ENCODE data around the gene TMEM236.

Gene TMEM236

DNA sequence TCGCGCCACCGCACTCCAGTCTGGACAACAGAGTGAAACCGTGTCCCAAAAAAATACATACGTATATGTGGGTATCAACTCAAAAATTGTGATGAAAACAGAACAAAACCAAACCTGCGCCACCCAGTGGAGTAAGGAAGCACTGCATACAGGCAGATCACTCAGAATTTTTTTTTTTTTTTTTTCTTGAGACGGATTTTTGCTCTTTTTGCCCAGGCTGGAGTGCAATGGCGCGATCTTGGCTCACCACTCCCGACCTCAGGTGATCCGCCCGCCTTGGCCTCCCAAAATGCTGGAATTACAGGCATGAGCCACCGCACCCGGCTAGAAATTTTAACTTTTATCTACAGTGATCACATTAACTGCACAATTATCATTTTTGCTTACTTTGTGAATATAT is 9.1 kb upstream of the TMEM236 start:
- DNase-seq: peak; percentile 40 to 65 (median 46)

DNA sequence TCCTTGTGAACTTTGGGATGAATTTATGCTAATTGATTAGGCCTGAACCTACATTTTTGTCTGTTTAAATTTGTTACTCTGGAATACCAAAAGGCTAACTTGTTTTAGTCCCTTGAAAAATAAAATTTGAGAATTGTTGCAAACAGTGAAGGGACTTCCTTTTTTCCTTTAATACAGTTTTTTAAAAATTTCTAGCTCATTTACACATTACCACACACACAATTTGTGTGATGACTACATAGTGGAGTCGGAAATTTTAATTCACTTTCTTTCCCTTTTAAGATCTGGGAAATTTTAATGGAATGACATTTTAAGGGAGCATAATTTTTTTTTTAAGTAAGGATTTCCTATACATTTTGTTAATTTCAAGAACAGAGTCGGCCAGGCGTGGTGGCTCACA is 8.6 kb upstream of the TMEM236 start:
- no peak for DNase-seq

DNA sequence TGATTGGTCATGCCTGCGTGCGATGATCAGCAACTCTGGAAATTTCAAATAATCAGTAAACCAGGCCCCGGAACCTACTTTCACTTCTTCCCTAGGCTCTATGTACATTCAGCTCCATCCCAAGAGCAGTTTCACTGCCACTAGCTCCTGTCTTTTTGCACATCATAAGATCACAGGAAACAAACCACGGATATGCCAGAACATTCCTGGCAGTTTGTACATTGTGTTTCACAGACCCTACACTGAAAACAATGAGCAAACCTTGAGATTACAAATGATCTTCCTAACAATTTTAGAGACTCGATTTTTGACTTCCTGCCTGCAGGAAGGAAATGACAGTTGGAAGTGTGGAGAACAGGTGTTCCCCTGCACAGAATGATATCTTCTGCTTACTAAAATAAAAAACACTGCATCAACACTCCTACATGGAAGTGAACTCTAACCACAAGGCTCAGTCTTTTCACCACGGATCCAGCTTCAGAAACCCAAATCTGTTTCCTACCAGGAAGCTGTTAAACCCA is 7.6 kb upstream of the TMEM236 start:
- no peak for DNase-seq

DNA sequence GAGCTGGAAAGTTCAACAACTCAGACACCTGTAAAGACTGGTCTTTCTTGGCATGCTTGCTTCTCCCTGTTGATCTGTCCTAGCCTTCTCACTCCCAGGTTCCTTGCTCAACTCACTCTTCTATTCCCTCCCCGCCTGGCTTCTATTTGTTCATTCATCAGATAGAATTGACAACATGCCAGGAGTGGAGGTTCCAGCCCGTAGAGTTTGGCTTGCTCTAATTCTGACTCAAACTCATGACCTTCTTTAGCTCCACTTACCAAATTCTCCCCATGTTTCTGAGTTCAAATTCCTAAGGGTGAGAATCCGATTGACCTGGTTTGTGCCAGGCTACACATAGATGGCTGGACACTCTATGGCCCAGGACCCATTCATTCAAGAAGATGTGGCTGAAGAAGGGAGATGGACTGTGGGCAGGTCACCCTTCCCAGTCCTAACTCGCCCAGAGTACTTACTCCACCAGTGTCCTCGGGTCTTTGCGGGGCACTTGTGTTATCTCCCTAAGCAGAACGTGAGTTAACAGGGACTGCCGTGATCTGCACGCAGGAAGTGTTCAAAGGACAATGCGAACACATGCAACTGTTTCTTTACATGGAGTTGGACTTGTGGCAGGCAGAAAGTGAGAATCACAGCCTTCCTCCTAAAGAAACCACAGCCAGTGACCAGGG is 4.0 kb upstream of the TMEM236 start:
- DNase-seq: no peak

DNA sequence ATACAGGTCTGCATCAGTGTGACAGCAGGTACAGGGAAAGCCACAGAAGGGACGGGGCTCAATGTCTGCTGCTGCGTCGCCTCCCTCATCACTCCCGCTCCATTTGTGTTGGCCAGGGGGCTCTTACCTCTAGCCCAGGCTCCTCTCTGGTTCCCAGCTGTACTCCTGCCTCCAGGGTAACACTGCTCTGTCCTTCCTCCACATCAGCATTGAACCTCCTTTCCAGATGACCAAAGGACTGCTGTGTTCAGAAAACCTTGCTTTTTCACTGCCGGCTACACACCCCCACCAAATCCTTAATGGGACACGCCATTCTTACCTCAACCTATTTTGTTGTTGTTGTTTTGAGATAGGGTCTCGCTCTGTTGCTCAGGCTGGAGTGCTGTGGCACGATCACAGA is 2.1 kb upstream of the TMEM236 start:
- DNase-seq: no peak

DNA sequence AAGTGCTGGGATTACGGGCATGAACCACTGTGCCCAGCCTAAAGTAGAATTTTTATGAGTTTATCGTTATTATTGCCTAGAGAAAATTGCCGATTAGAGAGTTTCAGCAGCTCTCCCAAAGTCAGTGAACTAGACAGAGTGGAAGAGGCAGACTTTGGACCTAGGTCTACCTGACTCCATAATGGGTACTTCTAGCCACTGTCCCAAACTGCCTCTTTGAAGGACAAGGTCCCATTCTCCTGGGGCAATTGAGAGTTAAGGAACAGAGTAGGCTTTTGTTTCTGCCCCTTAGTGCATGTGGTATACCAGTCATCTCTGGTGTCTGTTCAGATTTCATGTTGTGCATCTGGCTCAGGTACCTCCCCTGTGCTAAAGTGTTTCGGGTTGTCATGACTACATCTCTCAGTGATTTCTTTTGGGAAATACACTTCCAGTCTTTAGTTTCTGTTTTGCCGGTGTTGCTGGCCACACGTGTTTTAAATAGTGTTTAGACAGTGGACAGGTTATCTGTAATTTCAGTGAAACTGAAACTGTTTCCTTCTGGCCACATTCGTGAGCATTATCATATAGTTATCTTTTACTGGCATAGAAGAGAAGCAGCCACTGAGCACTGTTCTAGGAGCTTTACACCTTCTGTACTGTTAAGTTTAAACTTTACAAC is 4.7 kb downstream of the TMEM236 start:
- no peak for DNase-seq

DNA sequence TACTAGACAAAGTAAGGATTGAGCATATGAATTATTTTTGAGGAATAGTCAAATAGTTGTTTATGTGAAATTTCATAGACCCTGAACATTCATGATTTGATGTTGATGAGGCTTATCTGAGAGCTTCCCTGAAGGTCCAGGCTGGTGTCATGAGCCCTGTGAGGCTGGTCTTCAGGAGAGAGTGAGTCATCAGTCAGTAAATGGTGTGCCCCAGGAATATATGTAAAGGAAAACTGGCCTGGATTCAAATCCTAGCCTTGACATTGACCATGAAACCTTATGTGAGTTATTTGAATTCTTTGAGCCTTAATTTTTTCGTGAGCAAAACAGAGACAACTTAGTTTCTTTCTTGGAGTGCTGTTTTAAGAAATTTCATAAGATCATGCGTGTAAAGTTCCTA is 6.2 kb downstream of the TMEM236 start:
- DNase-seq: no peak

DNA sequence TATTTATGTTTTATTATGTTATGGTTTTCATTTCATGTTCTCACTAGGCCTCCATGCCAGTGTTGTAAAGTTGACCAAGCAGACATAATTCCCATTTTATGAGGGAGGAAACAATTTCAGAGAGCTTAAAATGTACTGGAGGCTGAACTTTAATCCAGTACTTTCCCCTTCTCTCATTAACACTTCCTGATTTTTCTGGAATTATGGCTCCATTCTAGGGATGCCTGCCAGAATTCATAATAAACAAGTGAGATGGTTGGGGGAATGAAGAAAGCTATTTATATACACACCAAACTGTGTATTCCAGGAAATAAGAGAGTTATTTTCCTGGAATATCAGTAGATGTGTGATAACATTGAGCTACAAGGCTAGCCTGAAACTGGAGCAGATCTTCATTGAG is 6.9 kb downstream of the TMEM236 start:
- no peak for DNase-seq

DNA sequence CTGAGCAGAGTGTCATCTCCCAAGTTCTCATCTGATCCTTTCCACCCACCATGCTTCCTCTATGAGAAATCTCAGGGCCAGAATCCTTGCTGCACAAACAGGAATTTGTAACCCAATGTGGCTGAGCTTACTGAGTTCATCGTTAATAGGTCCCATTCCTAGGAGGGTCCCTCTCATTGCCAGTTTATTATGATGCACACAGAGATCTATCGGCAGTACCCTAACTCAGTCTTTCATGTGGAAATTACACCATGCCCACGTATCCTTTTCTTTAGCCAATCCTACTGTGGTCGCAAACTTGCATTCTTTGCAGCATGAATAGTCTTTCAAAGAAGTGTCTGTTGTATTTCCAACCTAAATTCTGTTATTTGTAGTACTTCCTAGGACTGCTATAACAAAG is 12.1 kb downstream of the TMEM236 start:
- no peak for DNase-seq

DNA sequence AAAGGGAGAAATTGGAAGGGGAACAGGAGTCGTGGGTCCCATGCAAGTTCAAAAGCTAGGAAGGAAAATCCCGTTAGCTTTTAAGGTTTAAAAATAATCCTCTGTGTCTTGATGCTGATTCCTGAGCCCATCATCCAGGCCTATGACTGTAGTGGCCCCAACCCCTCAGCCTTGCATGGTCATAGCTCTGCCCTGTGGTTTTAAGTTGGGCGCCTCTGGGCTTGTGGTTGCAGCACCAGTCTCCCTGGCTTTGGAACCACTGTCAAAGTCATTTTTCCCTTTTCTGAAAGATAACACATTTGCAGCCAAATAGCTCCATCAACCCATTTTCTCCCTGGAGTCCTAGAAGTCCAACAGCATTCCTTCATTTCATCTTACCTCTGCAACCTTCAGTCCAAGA is 13.6 kb downstream of the TMEM236 start:
- DNase-seq: no peak

DNA sequence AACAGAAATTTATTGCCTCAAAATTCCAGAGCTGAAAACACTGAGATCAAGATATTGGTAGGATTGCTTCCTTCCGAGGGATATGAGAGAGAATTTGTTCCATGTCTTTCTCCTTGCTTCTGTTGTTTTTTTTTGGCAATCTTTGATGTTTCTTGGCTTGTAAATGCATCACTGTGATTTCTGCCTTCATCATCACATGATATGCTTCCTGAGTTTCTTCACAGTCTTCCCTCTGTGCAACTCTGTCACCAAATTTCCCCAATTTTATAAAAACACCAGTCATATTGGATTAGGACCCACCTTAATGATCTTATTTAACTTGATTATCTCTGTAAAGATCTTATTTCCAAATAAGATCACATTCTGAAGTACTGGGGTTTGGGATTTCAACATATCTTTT is 14.7 kb downstream of the TMEM236 start:
- DNase-seq: no peak

DNA sequence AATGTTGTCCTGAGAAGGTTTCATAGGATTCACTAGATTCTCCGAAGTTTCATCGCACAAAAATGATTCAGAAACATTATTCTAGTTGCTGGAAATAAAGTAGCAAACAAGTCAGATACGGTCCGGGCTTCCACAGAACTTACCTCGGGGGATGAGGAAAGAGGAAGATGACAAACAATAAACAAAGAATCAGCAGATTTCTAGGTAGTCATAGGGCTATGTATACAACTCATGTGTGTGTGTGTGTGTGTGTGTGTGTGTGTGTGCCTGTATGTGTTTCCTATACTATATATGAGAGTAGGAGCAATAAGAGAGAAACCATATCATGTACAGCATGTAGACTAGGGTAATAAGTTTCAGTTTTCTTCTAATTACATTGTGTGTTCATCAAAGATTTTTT is 16.5 kb downstream of the TMEM236 start:
- no peak for DNase-seq

DNA sequence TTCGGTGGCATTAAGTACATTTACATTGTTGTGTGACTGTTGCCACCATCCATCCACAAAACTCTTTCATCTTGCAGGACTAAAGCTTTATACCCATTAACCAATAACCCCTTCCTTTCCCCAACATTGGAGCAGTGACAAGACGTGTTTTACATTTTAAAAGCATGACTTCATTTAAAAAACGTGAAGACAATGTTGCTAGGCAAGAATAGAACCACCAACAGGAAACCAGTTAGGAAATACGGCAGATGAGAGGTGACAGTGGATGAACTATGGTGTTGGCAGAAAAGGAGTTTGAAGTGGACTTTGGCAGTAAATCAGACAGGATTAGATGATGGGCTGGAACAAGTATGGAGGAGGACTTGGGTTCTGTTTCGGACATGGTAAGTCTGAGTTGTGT is 17.0 kb downstream of the TMEM236 start:
- no peak for DNase-seq

DNA sequence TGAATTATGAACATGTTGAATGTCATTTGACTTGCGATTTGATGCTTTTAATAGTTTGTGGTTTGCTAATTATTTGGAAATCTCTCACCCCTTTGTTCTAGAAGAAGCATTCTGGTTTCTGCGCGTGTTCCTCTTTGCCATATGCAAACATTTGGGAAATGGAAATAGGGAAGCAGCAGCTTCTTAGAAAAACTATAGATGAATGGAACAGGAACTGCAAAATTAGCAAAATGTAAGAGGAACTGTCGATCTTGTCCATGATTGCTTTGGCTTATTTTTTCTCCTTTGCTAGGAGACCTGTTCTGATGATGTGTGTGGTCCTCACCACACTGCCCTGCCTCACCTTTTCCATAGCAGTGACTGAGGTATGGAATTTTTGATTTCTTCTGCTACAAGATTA is 19.0 kb downstream of the TMEM236 start:
- no peak for DNase-seq

DNA sequence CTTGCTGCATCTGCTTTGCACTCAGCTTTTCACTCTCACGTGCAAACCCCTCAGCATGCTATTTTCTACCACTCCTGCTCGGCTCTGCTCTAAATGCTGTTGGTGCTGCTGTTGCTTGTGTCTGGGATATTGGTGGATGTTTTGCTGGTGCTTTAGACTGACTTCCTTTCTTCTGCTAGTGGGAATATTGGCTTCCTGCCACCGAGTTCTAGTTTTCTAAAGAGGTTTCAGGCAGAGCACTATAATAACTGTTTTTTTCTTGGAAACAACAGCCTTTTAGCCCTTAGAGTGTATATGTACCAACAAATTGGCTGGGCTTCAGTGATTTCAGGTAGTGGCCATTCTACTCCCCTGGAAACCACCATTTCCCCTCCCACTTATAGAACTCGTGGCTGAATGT is 27.8 kb downstream of the TMEM236 start:
- no peak for DNase-seq

DNA sequence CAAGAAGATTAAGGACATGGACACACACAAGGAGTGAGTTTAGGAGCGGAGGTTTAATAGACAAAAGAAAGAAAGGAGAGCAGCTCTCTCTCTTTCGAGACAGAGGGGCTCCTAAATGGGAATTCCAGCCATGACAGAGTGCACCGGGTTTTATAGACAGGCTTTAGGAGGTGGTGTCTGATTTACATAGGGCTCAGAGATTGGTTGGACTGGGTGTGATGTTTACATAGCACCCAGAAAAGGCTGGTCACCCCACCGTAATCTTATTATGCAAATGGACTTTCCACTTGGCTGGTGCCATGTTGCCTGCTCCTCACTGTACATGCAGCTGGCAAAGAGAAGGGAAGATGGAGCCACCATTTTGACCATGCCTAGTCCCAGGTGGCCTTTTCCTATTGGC is 28.7 kb downstream of the TMEM236 start:
- DNase-seq: no peak

DNA sequence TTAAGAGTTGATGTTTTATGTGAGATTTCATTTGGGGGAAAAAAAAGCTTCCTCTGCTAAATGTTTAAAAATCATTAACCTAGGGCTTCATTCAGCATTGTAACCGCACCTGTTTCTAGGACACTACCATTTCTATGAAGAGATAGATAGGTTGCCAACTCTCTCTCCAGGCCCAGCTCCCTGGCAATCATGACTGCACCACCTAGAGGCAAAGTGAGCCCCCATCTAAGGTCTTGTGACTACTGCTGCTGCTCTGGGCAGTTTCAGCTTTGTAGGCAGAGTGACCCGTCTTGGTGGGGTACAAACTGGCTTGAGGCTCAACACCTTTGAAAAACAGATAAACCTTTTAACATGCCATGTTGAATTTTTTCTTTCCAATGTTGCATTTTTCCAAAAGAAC is 29.9 kb downstream of the TMEM236 start:
- no peak for DNase-seq

DNA sequence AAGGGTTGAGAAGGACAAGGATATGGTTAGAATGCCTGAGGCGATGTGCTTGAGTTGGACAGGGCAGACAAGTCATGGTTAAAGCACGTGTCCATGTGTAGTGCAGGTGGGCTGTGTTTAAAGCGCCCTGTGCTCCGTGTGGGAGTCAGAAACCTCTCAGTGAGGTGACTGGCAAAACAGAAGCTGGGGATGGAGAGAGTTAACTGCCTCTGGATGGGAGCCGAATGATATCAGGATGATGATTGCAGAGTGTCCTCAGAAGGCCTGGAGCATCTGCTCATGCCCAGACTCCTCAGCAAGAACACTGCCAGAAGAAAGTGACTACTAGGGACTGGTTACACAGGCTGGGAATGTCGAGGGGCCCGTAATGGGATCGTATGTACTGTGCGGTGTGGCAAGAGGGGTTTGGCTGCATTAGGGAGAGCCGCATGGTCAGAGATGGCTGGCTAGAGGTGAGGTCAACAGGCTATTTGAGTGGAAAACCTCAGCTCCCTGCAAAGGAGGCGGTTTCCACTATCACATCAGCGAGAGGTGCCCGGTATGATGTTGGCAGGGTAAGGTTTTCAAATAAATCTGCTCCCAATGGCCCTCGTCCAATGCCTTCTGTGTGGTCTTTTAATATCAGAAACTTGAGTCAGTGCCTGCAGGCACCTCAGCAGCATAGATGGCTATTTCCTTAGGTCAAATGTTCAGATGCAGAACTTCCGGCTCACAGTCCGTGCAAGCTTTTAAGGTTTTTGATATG is 31.1 kb downstream of the TMEM236 start:
- no peak for DNase-seq

DNA sequence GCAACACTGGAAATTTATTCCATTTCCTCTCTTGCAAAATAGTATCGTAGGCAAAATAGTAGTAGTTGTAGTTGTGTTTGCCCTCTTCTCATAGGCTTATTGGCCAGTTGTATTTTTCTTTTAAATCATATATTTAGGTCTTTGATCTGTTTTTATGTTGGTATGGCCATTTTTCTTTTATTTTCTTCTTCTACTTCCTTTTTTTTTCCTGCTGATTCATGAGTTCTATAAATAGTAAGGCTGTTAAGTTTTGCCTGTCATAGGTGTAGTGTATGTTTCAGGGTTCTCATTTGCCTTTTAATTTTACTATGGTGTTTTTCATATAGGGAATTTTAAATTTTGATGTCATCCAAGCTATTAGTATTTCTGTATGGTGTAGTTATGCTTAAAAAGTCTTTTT is 31.8 kb downstream of the TMEM236 start:
- DNase-seq: no peak

DNA sequence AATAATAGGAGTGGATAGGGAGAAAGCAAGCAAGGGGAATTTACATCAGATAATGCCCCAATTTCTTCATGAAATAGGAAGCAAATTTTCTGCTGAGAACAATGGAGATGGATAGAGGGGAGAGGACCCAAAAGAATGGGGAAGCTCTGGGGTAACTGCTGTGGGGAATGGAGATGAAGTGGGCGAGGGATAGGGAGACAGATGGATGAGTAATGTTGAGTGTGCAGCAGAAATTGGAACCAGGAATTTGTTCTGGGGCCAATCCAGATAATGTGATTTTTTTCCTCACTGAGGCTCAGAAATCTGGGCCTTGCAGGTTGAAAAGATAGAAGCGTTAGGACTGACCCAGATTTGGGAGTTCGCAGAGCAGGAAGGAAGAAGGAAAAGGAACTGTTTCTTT is 32.7 kb downstream of the TMEM236 start:
- no peak for DNase-seq

DNA sequence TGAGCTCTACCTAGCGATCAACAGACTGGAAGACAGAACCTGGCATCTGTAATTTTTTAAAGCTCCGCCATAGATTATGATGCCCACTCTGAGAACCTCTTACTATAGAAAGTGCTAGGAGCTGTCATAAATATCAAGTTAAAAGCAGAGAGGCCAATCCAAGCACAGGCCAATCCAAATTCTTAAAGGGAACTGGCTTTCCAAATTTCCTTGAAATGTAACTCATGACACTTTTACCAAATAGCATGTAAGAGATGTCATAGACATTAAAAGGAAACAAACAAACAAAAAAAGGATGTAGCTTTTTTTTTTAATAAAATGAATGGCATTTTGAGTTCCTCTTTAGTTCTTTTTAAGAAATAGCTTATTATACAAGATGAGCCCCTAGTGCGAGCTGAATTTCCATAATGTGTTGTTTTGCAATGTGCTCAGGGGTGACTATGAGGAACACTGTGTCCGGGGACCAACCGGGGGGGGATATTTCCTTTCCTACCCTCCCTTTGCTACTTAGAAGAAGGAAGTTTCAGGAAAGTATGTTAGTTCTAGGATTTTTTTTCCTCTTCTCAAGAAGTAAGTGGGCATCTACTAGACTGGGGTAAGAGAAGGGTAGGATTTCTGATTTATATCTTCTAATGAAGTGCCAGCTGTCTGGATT is 33.4 kb downstream of the TMEM236 start:
- no peak for DNase-seq

DNA sequence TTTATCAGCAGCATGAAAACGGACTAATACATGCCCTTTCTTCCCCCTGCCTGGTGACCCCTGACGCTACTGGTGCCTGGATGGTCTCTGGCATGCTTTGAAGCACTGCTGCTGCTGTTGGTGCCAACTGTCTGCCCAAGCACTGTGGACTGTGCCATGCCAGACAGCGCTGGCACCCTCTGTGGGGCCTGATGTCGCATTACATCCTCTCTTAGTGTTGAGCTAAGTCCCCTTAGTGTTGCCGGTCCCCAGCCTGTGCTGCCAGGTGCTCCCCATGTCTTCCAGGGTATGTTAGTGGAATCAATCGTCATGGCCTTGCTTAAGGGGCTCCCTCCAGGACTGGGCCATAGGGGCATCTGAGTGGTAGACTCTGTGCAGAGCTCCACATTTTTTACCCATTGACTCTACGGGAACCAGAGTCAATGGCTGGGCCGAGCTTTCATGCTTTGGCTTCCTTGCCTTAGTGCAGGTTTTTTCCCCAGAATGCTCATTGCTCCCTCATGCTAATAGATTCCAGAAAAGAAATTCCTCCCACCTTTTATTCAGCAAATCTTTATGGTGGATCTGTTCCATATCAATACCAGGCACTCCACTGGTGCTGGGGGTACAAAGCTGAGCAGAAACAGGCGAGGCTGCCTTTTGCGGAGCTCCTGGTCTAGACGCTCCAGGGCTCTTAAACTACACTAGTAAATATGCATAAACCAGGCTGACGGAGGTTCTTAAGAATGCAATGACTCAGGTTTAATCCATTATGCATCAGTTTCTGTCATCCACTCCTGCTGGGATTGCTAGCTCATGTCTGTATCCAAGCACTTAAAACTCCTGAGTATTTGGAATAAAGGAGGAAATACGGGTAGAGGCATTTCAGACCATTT is 35.3 kb downstream of the TMEM236 start:
- no peak for DNase-seq

DNA sequence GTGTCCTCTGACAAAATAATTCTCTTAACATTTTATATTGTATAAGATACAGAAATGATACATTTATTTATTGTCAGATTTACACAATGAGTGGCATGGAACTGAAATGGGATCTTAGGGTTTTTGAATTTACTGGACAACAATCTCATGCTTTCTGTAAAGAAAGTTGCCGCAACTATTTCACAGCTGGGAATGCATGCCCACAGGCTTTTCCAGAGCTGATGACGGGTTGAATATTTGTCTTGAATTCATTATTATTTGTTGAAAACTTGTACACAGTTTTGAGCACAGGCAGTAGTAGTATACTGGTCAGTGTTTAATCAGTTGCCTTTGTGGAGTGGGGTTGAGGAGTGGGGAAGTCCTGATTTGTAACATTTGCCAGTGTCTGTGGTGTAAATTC is 36.6 kb downstream of the TMEM236 start:
- DNase-seq: no peak
